ENCODE data around the gene GNA14. TPM values are rescaled to one million over a fixed set of nuclear protein-coding genes. Genes with fewer than 3 reads are reported as not detected.

The GNA14 gene
- total and polyA plus RNA-seq, 2 of the 8 experiments (the other 6 are each of a cell fraction or from before 2014, with no cell fraction given) = 3.4 to 6.3 TPM

GRCh38 chr9:77384406-77384805, 263.7 kb downstream of the GNA14 start:
- H4K91ac ChIP-seq (replicated peaks; ENCODE audit: insufficient read length, low read length) = no peak overlapping the region
- no peak overlapping the region for H2AK5ac ChIP-seq (ENCODE audit: low read depth, low read length)
- no peak overlapping the region for H4K5ac ChIP-seq (ENCODE audit: insufficient read length, low read depth, low read length)
- H3K27me3 ChIP-seq (replicated peaks in 1 of 4; ENCODE audit: control insufficient read depth in 3 of 4, extremely low read depth in 1 of 4, insufficient read depth in 3 of 4, low read length in 3 of 4) = no peaks in the 10 kb centered on the region
- no peak overlapping the region for H2BK120ac ChIP-seq (replicated peaks; ENCODE audit: low read depth, low read length)
- no peak overlapping the region for H3K56ac ChIP-seq (replicated peaks; ENCODE audit: insufficient read length, low read depth, low read length)
- H4K8ac ChIP-seq (ENCODE audit: extremely low read depth, insufficient read depth, low read length) = no peak overlapping the region
- no peaks in the 10 kb centered on the region for H3K4me1 ChIP-seq (replicated peaks in 1 of 4; ENCODE audit: control insufficient read depth in 3 of 4, insufficient read depth in 4 of 4, low read length in 3 of 4)
- no peaks in the 10 kb centered on the region for H3K79me1 ChIP-seq (ENCODE audit: low read depth, low read length)
- no peak overlapping the region for H3K27ac ChIP-seq (ENCODE audit: low read depth, low read length)
- FAIRE-seq (no peak), DNase-seq (ENCODE audit: low read depth in 1 of 2, low spot score in 2 of 2) (no peak)
- H3K4me3 ChIP-seq (ENCODE audit: extremely low read depth in 1 of 4, insufficient read depth in 2 of 4, low read depth in 3 of 4, low read length in 4 of 4) = no peak overlapping the region
- no peaks in the 10 kb centered on the region for H3K9me3 ChIP-seq (ENCODE audit: insufficient read depth in 2 of 2, low read depth in 1 of 2, low read length in 1 of 2)
- no peak overlapping the region for H2BK15ac ChIP-seq (ENCODE audit: low read length)
- H3K18ac ChIP-seq (ENCODE audit: extremely low read depth, low read length) = no peak overlapping the region
- no peak overlapping the region for H3K4me2 ChIP-seq (ENCODE audit: insufficient read depth in 1 of 2, low read depth in 2 of 2, low read length in 2 of 2)
- peaks cover 0 to 3% (median 1%) of the 10 kb centered on the region in 4 experiments; a peak in 2 of 8 replicates for H3K36me3 ChIP-seq (ENCODE audit: control insufficient read depth in 2 of 4, insufficient read depth in 4 of 4, low read length in 3 of 4)
- no peak overlapping the region for H3K23ac ChIP-seq (ENCODE audit: insufficient read length)
- H2BK20ac ChIP-seq (ENCODE audit: low read length) = no peak overlapping the region
- no peak overlapping the region for H2AFZ ChIP-seq (ENCODE audit: low read length)
- TF ChIP-seq ZNF274 (IDR thresholded peaks at IDR 0.05; ENCODE audit: borderline replicate concordance, extremely low read depth, low read length) (no peak), MAX (IDR thresholded peaks at IDR 0.05) (no peak), ASH2L (IDR thresholded peaks at IDR 0.05; ENCODE audit: low read length) (no peak), JUND (IDR thresholded peaks at IDR 0.05; ENCODE audit: low read length) (no peak)
- H2BK5ac ChIP-seq (ENCODE audit: low read depth, low read length) = no peak overlapping the region
- H4K20me1 ChIP-seq (replicated peaks in 1 of 2; ENCODE audit: control insufficient read depth in 1 of 2, insufficient read depth in 2 of 2, low read length in 2 of 2) = no peaks in the 10 kb centered on the region
- no peak overlapping the region for H3K4ac ChIP-seq (replicated peaks; ENCODE audit: insufficient read length, low read depth, low read length)
- ChIA-PET CTCF (ENCODE audit: partially characterized antibody) (interaction anchor here (1.3 kb wide), 1 partner anchor 52 kb away, joined by 3 read pairs; no protein-coding TSS in a partner anchor), POLR2A (ENCODE audit: partially characterized antibody) (no interaction called here)
- H3K9ac ChIP-seq (replicated peaks in 1 of 4; ENCODE audit: extremely low read depth in 1 of 4, low read depth in 3 of 4, low read length in 3 of 4) = no peak overlapping the region
- no peak overlapping the region for H3K14ac ChIP-seq (ENCODE audit: insufficient read length)
- no peak overlapping the region for H2BK12ac ChIP-seq (ENCODE audit: low read depth, low read length)
- no peaks in the 10 kb centered on the region for H3K79me2 ChIP-seq (ENCODE audit: control insufficient read depth in 1 of 2, insufficient read depth in 2 of 2, low read length in 2 of 2)
- H3K23me2 ChIP-seq (ENCODE audit: low read depth, low read length) = no peaks in the 10 kb centered on the region

Data from H1 (cell line).